GM18511 (cell line): ENCODE results near the gene C1QTNF7.

Experiments
- ATAC-seq: cut with Tn5 transposase; IDR thresholded peaks from one replicate; pipeline ENCODE4 v1.9.1; 2021; ENCODE audit warnings: mild to moderate bottlenecking, moderate library complexity; ENCODE audit not compliant: unreplicated experiment

The C1QTNF7 gene

DNA sequence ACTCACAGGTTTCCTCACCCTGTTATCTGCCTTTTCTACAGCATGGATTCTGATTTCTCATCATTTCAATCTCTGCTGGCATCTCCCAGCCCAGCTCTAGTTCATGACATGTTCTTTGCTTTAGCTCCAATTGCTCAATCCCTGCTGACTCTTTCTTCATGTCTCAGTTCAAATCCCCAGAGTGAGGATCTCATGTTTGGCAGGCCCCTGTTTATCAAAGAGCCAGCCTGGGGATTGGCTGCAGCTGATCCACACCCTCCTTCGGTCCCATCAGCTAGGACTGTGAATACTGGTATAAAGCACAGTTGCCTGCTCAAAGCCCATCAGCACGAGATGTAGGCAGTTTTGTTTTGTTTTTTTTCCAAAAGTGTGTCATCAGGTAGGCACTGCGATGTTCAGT lies 27.5 kb downstream of the C1QTNF7 start:
- ATAC-seq, result no peak

DNA sequence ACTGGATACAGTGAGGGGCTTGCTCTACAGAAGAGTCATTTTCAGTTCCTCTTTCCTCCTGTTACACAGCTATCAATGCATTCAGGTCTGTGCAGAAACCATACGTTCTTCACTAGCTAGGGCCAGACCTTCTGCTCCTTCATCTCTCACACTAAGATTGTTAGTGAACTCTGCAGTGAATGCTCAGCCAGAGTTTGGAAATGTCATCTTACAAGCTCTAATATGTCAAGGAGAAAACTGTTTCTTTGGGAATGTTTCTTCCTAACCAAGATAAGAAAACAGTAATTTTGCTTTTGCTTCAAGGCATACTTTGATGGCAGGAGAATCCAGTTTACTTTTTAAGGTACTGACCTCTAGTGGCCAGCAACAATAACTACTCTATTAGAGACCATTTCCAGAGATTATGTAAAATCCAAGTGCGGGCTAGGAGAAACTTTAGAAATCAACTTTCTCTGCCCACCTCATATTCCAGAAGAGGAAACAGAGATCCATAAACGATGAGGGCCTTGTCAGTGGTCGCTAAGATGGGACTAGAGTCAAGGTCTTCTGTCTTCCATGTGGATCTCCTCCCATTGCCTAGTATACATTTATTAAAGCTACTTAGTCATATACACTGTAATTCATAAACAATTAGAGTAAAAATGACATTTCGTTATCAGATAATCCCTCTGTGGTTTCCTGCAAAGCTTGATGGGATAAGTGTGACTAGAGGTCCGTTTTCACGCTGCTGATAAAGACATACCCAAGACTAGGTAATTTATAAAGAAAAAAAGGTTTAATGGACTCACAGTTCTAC lies 29.8 kb downstream of the C1QTNF7 start:
- ATAC-seq, result peak; percentile 98

DNA sequence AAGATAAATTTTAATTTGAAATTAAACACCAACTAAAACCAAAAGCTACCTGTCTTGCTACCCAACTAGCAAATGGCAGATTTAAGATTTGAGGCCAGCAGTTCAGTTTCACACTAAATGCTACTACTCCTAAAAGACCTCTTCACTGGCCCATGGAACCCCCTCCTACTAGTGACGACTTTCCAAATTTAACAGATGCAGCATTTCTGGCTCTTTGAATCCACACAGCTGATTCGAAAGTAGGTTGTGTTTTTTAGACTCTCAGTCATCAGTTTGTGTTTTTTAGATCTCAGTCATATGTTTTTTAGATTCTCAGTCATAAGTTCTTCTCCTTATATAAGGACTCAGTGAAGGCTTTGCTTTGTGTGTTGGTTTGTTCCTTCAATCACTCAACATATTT lies 30.8 kb downstream of the C1QTNF7 start:
- no peak for ATAC-seq

DNA sequence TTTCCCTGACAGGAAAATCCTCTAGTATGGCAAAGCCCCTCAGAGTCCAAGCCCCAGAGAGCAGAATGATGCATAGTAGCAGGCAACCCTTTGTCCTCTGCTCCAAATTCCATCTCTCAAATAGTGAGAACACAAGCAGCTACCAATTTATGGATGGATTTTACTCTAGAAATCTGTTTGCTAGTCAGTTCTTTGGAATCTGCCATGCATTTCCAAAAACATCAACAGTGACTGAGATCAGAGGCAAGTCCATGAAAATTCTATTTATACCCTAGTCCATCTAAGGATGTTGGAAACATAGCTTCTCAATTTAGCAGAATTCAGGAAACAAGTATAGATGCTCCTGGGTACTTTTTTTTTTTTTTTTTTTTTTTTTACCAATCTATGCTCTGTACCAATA lies 31.9 kb downstream of the C1QTNF7 start:
- ATAC-seq, result no peak

DNA sequence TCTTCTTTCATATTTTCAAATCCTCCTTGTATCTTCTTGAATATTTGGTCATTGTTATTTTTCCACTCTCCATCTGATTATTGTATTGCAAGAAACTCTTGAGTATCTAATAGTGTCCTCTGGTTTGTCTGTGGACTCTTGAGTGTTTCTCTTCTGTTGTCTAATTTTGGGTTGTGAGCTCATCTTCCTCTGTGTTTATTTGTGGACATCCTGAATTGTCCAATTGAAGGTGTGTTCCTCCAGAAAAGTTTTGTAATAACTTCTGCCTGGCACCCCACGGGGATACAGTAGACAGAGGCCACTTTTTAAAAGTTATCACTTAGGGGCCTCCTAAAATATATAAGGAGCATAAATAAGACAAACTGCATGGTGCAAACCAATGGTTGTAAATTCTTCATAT lies 38.8 kb downstream of the C1QTNF7 start:
- ATAC-seq, result no peak

DNA sequence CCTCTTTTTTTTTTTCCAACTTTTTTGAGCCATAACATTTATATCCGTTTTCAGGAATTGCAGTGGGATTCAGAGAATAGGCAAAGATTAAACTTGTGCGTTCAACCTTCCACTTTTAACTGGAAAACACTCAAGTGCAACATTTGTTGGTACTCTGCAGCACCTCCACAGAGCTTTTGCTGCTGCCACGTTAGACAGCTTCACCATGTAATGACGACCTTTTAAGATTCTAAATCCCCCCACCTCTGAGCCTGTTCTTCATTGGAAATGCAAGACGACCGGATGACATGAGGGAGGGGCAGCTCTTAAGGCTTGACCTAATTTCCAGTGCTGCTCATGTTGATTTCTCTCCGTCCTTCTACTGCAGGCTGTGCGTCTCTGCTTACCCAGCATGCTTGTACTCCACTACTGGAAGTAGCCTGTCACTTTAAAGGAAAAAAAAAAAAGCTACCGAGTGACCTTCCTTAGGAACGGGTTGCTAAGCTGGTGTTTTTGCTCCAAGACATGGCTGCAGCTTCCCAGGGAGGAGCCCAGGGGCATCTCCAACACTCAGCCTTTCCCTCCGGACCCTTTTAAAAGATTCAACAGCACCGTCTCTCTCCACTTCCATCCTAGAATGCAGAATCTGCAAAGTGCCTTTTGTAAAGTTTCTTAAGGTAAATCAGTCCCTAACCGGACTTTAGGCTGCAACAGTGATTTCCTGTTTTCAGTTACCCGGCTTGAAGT lies 41.7 kb downstream of the C1QTNF7 start, which contains the start of gene CC2D2A:
CC2D2A (plus strand) TSS at position 481 of the 726 bp plus-strand sequence. CDS start 6,051 bp downstream, outside the sequence.
- no peak for ATAC-seq

DNA sequence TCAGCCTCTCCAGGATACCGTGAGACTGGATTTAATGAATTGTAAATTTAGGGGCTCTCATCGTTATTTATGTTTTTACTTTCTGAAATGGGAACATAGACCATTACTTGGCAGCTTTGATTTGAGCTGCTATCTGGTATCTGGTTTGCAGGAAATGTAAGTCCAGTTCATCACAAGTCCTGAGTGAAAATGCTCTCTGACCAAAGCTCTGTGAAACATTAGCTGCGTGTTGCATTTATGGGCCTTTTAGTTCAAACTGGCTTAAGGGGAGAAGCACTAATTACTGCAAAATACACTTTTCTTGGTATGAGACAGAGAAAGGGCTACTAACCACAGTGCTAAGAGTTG lies 42.3 kb downstream of the C1QTNF7 start:
- no peak for ATAC-seq

DNA sequence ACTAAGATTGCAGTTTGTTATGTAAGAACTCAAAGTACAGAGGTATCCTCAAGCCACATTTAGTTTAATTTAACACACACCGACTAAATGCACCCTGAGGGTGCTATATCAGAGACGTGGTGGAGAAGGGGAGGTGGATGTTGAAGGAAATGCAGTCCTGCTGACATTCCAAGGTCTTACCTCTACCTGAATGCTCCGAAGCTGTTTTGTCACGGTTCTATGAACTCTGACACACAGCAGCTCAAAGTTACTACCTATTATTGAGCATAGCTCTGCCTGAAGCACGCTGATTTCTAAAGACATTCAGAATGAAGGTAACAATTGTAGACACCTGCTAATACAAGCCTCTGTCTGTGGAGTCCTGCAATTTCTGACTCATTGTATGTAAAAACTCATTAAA lies 48.6 kb downstream of the C1QTNF7 start:
- ATAC-seq, result no peak

DNA sequence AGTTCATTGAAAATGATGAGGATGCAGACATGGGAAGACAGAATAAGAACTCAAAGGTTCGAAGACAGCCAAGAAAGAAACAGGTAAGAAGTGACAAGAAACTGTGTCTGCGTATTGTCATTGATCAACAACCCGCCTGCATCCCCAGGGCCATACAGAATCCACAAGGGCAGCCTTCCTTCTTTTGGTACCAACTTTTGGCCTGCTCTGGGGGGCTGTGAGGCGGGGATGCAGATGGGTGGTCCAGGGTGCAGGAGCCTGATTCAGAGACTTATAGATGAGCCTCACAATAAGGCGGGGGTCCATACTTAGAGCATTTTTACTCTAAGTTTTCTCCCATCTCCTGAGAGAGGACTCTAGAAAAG lies 50.9 kb downstream of the C1QTNF7 start:
- no peak for ATAC-seq

DNA sequence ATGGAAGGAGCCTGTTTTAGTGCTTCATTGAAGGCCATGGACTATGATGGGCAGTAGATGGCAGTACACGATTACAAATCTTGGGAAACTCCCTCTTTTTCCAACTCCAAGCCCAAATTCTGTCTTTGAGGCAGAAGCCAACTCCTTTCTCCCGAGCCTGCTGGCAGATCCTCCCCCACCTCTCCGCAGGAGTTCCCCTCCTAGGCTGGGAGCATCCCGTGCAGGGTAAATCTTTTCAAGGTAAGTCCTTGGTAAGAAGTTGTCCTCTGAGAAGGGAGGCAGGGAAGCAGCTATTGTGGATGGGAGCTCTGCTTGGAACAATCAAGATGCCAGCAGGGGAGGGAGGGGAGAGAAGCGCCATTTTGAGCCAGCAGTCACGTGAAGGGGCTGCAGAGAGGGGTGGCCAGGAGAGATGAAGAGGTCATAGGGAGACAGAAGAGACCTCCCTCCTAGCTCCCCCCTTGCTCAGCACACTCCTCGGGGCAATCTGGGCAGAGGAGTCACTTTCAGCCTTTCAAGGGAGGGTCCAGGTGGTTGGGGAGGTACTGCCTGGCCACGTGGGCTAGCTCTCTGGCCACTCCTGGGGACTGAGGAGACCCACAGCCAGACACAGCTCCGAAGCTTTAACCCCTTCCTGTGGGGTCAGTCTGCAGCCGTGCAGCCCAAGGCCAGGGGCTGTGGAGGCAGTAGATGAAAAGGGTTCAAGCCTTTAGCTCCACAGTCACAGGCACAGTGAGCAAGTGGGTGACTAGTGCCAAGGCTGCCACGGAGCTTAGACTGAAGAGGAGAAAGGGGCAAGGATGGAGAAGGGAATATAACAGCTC lies 51.5 kb downstream of the C1QTNF7 start:
- peak; percentile 58 for ATAC-seq

DNA sequence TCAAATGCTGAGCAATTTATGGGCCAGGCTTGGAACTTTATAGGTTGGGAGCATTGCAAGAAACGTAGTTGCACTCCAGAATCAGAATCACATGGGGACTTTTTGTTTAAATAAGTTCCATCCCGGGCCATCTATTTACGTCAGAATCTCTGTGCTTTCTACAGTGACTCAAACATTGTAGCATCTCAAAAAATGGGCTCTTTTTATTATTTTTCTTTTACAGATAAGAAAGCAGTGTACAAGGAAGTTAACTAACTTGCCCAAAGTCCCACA lies 52.0 kb downstream of the C1QTNF7 start:
- no peak for ATAC-seq

DNA sequence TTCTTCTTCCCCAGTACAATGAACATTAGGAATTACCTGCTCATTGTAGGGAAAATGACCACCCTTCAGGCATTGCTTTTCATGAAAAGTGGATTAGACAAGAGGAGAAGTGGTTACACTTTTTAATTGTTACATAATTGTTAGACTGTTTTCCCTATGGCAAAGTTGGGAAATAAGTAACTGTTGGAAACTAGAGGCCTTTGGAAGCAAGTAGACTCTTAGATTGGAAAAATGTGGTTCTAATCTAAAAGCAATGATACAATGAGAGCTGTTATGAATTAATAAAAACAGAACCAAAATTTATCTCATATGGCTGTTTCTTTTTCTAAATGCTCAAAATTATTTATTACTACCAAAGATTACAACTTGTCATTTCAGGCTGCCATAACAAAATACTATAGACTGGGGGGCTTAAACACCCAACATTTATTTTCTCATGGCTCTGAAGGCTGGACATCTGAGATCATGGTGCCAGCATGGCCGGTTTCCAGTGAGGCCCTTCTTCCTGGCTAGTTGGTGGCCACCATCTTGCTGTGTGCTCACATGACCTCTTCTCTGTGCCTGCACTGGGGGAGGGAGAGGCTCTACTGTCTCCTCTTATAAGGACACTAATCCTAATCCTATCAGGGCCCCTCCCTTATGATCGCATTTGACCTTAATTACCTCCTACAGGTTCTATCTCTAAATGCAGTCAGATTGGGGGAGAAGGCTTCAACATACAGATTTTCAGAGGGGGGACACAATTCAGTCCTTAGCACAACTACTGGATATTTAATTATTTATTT lies 54.3 kb downstream of the C1QTNF7 start:
- ATAC-seq, result no peak

DNA sequence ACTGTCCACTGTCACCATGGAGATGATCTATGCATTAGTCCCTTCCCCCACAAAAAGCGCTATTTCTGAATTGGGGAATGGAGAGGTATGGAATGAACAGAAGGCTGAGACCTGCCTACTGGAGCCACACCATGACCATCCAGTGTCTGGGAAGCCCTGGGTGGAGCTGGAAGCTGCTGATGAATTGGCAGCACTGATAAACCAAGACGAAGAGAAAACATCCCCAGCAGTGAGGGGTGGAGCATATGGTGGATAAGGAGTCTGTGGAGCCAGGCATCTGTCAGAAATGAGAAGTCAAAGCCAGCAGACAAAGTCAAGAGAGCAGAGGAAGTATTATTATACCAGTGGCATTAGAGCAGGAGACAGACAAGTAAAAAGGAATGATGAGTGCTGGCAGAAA lies 55.0 kb downstream of the C1QTNF7 start:
- ATAC-seq, result no peak

DNA sequence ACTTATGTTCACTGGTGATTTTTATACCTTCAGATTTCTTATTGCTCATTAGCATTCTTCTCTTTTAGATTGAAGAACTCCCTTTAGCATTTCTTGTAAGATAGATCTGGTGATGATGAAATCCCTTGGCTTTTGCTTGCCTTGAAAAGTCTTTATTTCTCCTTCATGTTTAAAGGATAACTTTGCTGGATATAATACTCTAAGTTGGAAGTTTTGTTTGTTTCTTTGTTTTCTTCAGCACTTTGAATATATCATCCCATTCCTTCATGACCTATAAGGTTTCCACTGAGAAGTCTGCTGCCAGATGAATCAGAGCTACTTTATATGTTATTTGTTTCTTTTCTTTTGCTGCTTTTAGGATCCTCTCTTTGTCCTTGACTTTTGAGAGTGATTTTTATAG lies 60.3 kb downstream of the C1QTNF7 start:
- no peak for ATAC-seq

DNA sequence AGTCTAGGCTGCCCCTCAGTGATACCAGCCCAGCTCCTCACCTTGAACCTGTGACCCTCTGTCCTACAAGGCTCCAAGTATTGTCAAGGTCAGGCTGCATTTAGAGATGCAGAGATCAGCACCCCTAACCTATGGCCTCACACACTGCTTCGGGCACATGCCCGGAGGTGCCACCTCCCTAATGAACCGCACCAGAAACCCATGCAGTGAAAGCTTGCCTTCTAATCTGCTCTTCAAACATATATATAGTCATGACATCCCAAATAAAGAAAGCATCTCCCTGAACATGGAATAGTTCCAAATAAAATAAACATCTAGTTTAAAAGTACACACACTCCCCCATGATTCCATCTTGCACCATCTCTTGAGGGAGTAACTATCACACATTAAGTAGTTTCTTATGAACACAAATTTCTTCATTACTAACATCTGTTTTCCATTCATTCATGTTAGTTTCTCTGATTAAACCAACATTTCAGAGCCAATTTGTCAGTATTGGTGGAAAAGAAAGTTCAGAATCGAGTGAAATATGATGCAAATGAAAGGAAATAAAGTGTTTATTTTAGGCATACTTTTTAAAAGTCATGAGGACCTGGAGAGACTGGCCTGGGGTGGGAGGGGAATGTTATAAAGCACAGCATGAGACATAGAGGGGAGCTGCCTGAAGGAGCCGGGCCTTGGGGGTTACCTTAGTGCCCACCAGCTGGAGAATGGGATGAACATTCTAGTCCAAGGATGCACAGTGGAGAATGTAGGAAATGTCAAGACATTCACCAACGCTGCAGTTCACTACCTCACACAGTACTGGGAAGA lies 61.0 kb downstream of the C1QTNF7 start:
- no peak for ATAC-seq

DNA sequence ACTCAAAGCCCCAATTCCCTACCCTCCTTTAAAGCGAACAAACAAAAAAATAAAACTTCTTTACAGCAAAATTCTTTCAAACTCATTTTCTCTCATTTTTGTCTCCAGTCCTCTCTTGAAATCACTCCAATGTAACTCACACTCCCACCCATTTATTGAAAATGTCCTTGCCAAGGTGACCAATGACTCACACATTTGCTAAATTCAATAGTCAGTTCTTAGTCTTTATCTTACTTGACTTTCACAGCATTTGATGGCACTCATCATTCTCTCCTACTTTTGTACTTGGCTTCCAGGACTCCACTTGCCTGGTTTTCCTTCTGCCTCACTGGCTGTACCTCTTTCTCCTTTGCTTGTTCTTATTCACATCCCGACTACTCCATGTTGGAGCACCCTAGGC lies 61.7 kb downstream of the C1QTNF7 start:
- no peak for ATAC-seq

DNA sequence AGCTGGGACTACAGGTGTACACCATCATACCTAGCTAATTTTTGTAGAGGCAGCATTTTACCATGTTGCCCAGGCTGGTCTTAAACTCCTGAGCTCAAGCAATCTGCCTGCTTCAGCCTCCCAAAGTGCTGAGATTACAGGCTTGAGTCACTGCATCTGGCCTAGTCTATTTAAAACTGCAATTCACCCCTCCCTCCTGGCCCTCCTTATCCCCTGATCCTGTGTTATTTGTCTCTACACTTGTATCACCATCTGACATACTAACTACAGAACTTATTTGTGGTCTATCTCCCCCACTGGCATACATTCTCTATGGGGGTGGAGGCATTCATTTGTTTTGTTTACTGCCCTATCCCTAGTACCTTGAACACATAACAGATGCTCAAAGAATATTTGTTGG lies 65.6 kb downstream of the C1QTNF7 start:
- ATAC-seq, result no peak

DNA sequence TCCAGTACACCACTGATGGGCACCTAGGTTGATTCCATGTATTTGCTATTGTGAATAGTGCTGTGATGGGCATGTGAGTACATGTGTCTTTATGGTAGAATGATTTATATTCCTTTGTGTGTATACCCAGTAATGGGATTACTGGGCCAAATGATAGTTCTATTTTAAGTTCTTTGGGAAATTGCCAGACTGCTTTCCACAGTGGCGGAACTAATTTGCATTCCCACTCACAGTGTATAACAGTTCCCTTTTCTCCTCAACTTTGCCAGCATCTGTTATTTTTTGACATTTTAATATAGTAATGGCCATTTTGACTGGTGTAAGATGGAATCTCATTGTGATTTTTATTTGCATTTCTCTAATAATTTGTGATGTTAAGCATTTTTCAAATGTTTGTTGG lies 67.8 kb downstream of the C1QTNF7 start:
- ATAC-seq, result no peak
